ENCODE measurements around the gene MAMLD1.
"Not testable (repeated sequence)": the region's sequence is repeated elsewhere in the genome, so short reads cannot be mapped to it uniquely, and the experiment has no call there.

MAMLD1 gene

GRCh38 chrX:150362599-150363481, at the start of gene MAMLD1:
Gene MAMLD1, plus strand, starts transcription at chrX:150363317. Its CDS starts 82,200 bp downstream, at chrX:150445517.
- FAIRE-seq: no peak

- FAIRE-seq: no peak
These were observed 49.6 kb upstream of the MAMLD1 start for GRCh38 chrX:150313514-150313913.

GRCh38 chrX:150314186-150314585, 48.9 kb upstream of the MAMLD1 start:
- no peak for FAIRE-seq

GRCh38 chrX:150316564-150316963, 46.6 kb upstream of the MAMLD1 start:
- no peak for FAIRE-seq

GRCh38 chrX:150323020-150323419, 40.1 kb upstream of the MAMLD1 start:
- FAIRE-seq: no peak

GRCh38 chrX:150324035-150324728, 38.9 kb upstream of the MAMLD1 start:
- no peak for FAIRE-seq

GRCh38 chrX:150324919-150325318, 38.2 kb upstream of the MAMLD1 start:
- FAIRE-seq: no peak

GRCh38 chrX:150326541-150327247, 36.4 kb upstream of the MAMLD1 start:
- no peak for FAIRE-seq

GRCh38 chrX:150329282-150329681, 33.8 kb upstream of the MAMLD1 start:
- no peak for FAIRE-seq

GRCh38 chrX:150329868-150330267, 33.2 kb upstream of the MAMLD1 start:
- no peak for FAIRE-seq

GRCh38 chrX:150332023-150332422, 31.1 kb upstream of the MAMLD1 start:
- FAIRE-seq: no peak

- FAIRE-seq: no peak
These were observed 29.0 kb upstream of the MAMLD1 start for GRCh38 chrX:150334100-150334499.

- no peak for FAIRE-seq
These were observed 28.1 kb upstream of the MAMLD1 start for GRCh38 chrX:150334981-150335380.

- no peak for FAIRE-seq
These were observed 26.1 kb upstream of the MAMLD1 start for GRCh38 chrX:150337026-150337425.

GRCh38 chrX:150337536-150337935, 25.6 kb upstream of the MAMLD1 start:
- FAIRE-seq: no peak

GRCh38 chrX:150338615-150339014, 24.5 kb upstream of the MAMLD1 start:
- FAIRE-seq: no peak

- FAIRE-seq: no peak
These were observed 23.4 kb upstream of the MAMLD1 start for GRCh38 chrX:150339736-150340135.

GRCh38 chrX:150340326-150340725, 22.8 kb upstream of the MAMLD1 start:
- not testable (repeated sequence) for FAIRE-seq

- no peak for FAIRE-seq
These were observed 15.6 kb upstream of the MAMLD1 start for GRCh38 chrX:150347471-150347870.

GRCh38 chrX:150348365-150348764, 14.8 kb upstream of the MAMLD1 start:
- FAIRE-seq: no peak

GRCh38 chrX:150352114-150352513, 11.0 kb upstream of the MAMLD1 start:
- no peak for FAIRE-seq

- FAIRE-seq: no peak
These were observed 10.5 kb upstream of the MAMLD1 start for GRCh38 chrX:150352581-150352980.

- no peak for FAIRE-seq
These were observed 7.2 kb upstream of the MAMLD1 start for GRCh38 chrX:150355913-150356312.

- FAIRE-seq: no peak
These were observed 5.3 kb upstream of the MAMLD1 start for GRCh38 chrX:150357790-150358189.

Data from islet of Langerhans (tissue), 1 donor.